ENCODE results near the gene GRB7.
"Not testable (repeated sequence)": the region's sequence is repeated elsewhere in the genome, so short reads cannot be mapped to it uniquely, and the experiment has no call there.

GRB7 gene

GRCh38 chr17:39737760-39738567 lies at the start of gene GRB7:
TSS of gene GRB7 (plus strand) at chr17:39737938. CDS start at chr17:39742302, 4,364 bp downstream.
- H3K36me3 ChIP-seq (ENCODE audit: control insufficient read depth in 1 of 2, insufficient read depth in 2 of 2, low read length in 2 of 2), result peaks cover 4 to 5% of the 10 kb centered on the region in 2 donors
- peak within 1 kb of the TSS; percentile 86 for H3K27ac ChIP-seq (ENCODE audit: low read depth, low read length)
- peak within 1 kb of the TSS; percentile 75 to 82 for H3K4me3 ChIP-seq (ENCODE audit: low read depth in 1 of 2, low read length in 2 of 2)
- H3K9me3 ChIP-seq (ENCODE audit: control insufficient read depth in 1 of 2, low read length in 2 of 2), result no peaks in the 10 kb centered on the region
- H3K4me1 ChIP-seq (ENCODE audit: control insufficient read depth in 1 of 2, insufficient read depth in 2 of 2, low read length in 2 of 2), result peaks cover 16 to 26% of the 10 kb centered on the region in 2 donors
- H3K9ac ChIP-seq (ENCODE audit: low read depth in 1 of 2, low read length in 2 of 2), result peak within 1 kb of the TSS; percentile 86 to 88
- H3K27me3 ChIP-seq (ENCODE audit: control insufficient read depth in 1 of 2, insufficient read depth in 2 of 2, low read length in 2 of 2), result peaks cover 0 to 4% of the 10 kb centered on the region in 2 donors

- Histone ChIP-seq H3K4me1 (ENCODE audit: control insufficient read depth in 1 of 2, insufficient read depth in 2 of 2, low read length in 2 of 2) (peaks cover 16 to 27% of the 10 kb centered on the region in 2 donors), H3K27ac (ENCODE audit: low read depth, low read length) (peak overlapping the region; percentile 95), H3K27me3 (ENCODE audit: control insufficient read depth in 1 of 2, insufficient read depth in 2 of 2, low read length in 2 of 2) (no peaks in the 10 kb centered on the region), H3K36me3 (ENCODE audit: control insufficient read depth in 1 of 2, insufficient read depth in 2 of 2, low read length in 2 of 2) (peaks cover 0 to 15% of the 10 kb centered on the region in 2 donors), H3K9ac (ENCODE audit: low read depth in 1 of 2, low read length in 2 of 2) (peak overlapping the region; percentile 71 to 72), H3K4me3 (ENCODE audit: low read depth in 1 of 2, low read length in 2 of 2) (peak overlapping the region; percentile 85 to 88), H3K9me3 (ENCODE audit: control insufficient read depth in 1 of 2, low read length in 2 of 2) (no peaks in the 10 kb centered on the region)
These were observed 49.3 kb upstream of the GRB7 start for GRCh38 chr17:39688475-39688835.

- peaks cover 16 to 27% of the 10 kb centered on the region in 2 donors for H3K4me1 ChIP-seq (ENCODE audit: control insufficient read depth in 1 of 2, insufficient read depth in 2 of 2, low read length in 2 of 2)
- H3K9ac ChIP-seq (ENCODE audit: low read depth in 1 of 2, low read length in 2 of 2), result peak overlapping the region in 1 of 2 donors; percentile 72
- peak overlapping the region in 1 of 2 donors; percentile 85 for H3K4me3 ChIP-seq (ENCODE audit: low read depth in 1 of 2, low read length in 2 of 2)
- no peak overlapping the region for H3K27ac ChIP-seq (ENCODE audit: low read depth, low read length)
- H3K27me3 ChIP-seq (ENCODE audit: control insufficient read depth in 1 of 2, insufficient read depth in 2 of 2, low read length in 2 of 2), result no peaks in the 10 kb centered on the region
- H3K36me3 ChIP-seq (ENCODE audit: control insufficient read depth in 1 of 2, insufficient read depth in 2 of 2, low read length in 2 of 2), result peaks cover 0 to 13% of the 10 kb centered on the region in 2 donors
- H3K9me3 ChIP-seq (ENCODE audit: control insufficient read depth in 1 of 2, low read length in 2 of 2), result no peaks in the 10 kb centered on the region
These were observed 48.8 kb upstream of the GRB7 start for GRCh38 chr17:39688945-39689344.

- H3K9ac ChIP-seq (ENCODE audit: low read depth in 1 of 2, low read length in 2 of 2), result no peak overlapping the region
These were observed 43.1 kb upstream of the GRB7 start for GRCh38 chr17:39694593-39694992.

GRCh38 chr17:39695089-39695474 lies 42.7 kb upstream of the GRB7 start:
- peaks cover 14 to 18% of the 10 kb centered on the region in 2 donors for H3K4me1 ChIP-seq (ENCODE audit: control insufficient read depth in 1 of 2, insufficient read depth in 2 of 2, low read length in 2 of 2)
- no peak overlapping the region for H3K9ac ChIP-seq (ENCODE audit: low read depth in 1 of 2, low read length in 2 of 2)
- no peak overlapping the region for H3K4me3 ChIP-seq (ENCODE audit: low read depth in 1 of 2, low read length in 2 of 2)
- peak overlapping the region; percentile 2 for H3K27ac ChIP-seq (ENCODE audit: low read depth, low read length)
- H3K27me3 ChIP-seq (ENCODE audit: control insufficient read depth in 1 of 2, insufficient read depth in 2 of 2, low read length in 2 of 2), result no peaks in the 10 kb centered on the region
- no peaks in the 10 kb centered on the region for H3K36me3 ChIP-seq (ENCODE audit: control insufficient read depth in 1 of 2, insufficient read depth in 2 of 2, low read length in 2 of 2)
- H3K9me3 ChIP-seq (ENCODE audit: control insufficient read depth in 1 of 2, low read length in 2 of 2), result no peaks in the 10 kb centered on the region

More at GRCh38 chr17:39694593-39694992, 43.1 kb upstream of the GRB7 start:
- Histone ChIP-seq H3K4me3 (ENCODE audit: low read depth in 1 of 2, low read length in 2 of 2) (no peak overlapping the region), H3K27ac (ENCODE audit: low read depth, low read length) (peak overlapping the region; percentile 2), H3K27me3 (ENCODE audit: control insufficient read depth in 1 of 2, insufficient read depth in 2 of 2, low read length in 2 of 2) (no peaks in the 10 kb centered on the region), H3K9me3 (ENCODE audit: control insufficient read depth in 1 of 2, low read length in 2 of 2) (no peaks in the 10 kb centered on the region), H3K4me1 (ENCODE audit: control insufficient read depth in 1 of 2, insufficient read depth in 2 of 2, low read length in 2 of 2) (peaks cover 14 to 18% of the 10 kb centered on the region in 2 donors), H3K36me3 (ENCODE audit: control insufficient read depth in 1 of 2, insufficient read depth in 2 of 2, low read length in 2 of 2) (no peaks in the 10 kb centered on the region)

- Histone ChIP-seq H3K4me1 (ENCODE audit: control insufficient read depth in 1 of 2, insufficient read depth in 2 of 2, low read length in 2 of 2) (peaks cover 15 to 24% of the 10 kb centered on the region in 2 donors), H3K27ac (ENCODE audit: low read depth, low read length) (no peak overlapping the region), H3K36me3 (ENCODE audit: control insufficient read depth in 1 of 2, insufficient read depth in 2 of 2, low read length in 2 of 2) (no peaks in the 10 kb centered on the region), H3K9ac (ENCODE audit: low read depth in 1 of 2, low read length in 2 of 2) (no peak overlapping the region), H3K27me3 (ENCODE audit: control insufficient read depth in 1 of 2, insufficient read depth in 2 of 2, low read length in 2 of 2) (no peaks in the 10 kb centered on the region), H3K4me3 (ENCODE audit: low read depth in 1 of 2, low read length in 2 of 2) (no peak overlapping the region), H3K9me3 (ENCODE audit: control insufficient read depth in 1 of 2, low read length in 2 of 2) (no peaks in the 10 kb centered on the region)
These were observed 41.0 kb upstream of the GRB7 start for GRCh38 chr17:39696731-39697130.

GRCh38 chr17:39697961-39698360 lies 39.8 kb upstream of the GRB7 start:
- no peak overlapping the region for H3K9ac ChIP-seq (ENCODE audit: low read depth in 1 of 2, low read length in 2 of 2)
- peaks cover 28 to 34% of the 10 kb centered on the region in 2 donors for H3K4me1 ChIP-seq (ENCODE audit: control insufficient read depth in 1 of 2, insufficient read depth in 2 of 2, low read length in 2 of 2)
- H3K9me3 ChIP-seq (ENCODE audit: control insufficient read depth in 1 of 2, low read length in 2 of 2), result no peaks in the 10 kb centered on the region
- H3K27ac ChIP-seq (ENCODE audit: low read depth, low read length), result no peak overlapping the region
- H3K36me3 ChIP-seq (ENCODE audit: control insufficient read depth in 1 of 2, insufficient read depth in 2 of 2, low read length in 2 of 2), result no peaks in the 10 kb centered on the region
- no peaks in the 10 kb centered on the region for H3K27me3 ChIP-seq (ENCODE audit: control insufficient read depth in 1 of 2, insufficient read depth in 2 of 2, low read length in 2 of 2)
- H3K4me3 ChIP-seq (ENCODE audit: low read depth in 1 of 2, low read length in 2 of 2), result no peak overlapping the region

GRCh38 chr17:39699157-39699817 lies 38.5 kb upstream of the GRB7 start:
- Histone ChIP-seq H3K27ac (ENCODE audit: low read depth, low read length) (peak overlapping the region; percentile 80), H3K4me3 (ENCODE audit: low read depth in 1 of 2, low read length in 2 of 2) (peak overlapping the region; percentile 73 to 82), H3K4me1 (ENCODE audit: control insufficient read depth in 1 of 2, insufficient read depth in 2 of 2, low read length in 2 of 2) (peaks cover 41 to 46% of the 10 kb centered on the region in 2 donors), H3K9ac (ENCODE audit: low read depth in 1 of 2, low read length in 2 of 2) (peak overlapping the region; percentile 73 to 93)
- not testable (repeated sequence) for H3K27me3 ChIP-seq (ENCODE audit: control insufficient read depth in 1 of 2, insufficient read depth in 2 of 2, low read length in 2 of 2); H3K9me3 ChIP-seq (ENCODE audit: control insufficient read depth in 1 of 2, low read length in 2 of 2); H3K36me3 ChIP-seq (ENCODE audit: control insufficient read depth in 1 of 2, insufficient read depth in 2 of 2, low read length in 2 of 2)

GRCh38 chr17:39699818-39700147 lies 38.0 kb upstream of the GRB7 start, which contains the start of gene ERBB2:
TSS of gene ERBB2 (plus strand) at chr17:39700064. CDS start at chr17:39700239, 175 bp downstream.
- peak within 1 kb of the TSS; percentile 73 to 82 for H3K4me3 ChIP-seq (ENCODE audit: low read depth in 1 of 2, low read length in 2 of 2)
- peak within 1 kb of the TSS; percentile 73 to 93 for H3K9ac ChIP-seq (ENCODE audit: low read depth in 1 of 2, low read length in 2 of 2)
- H3K27ac ChIP-seq (ENCODE audit: low read depth, low read length), result peak within 1 kb of the TSS; percentile 80
- no peaks in the 10 kb centered on the region for H3K27me3 ChIP-seq (ENCODE audit: control insufficient read depth in 1 of 2, insufficient read depth in 2 of 2, low read length in 2 of 2)
- H3K4me1 ChIP-seq (ENCODE audit: control insufficient read depth in 1 of 2, insufficient read depth in 2 of 2, low read length in 2 of 2), result peaks cover 41 to 46% of the 10 kb centered on the region in 2 donors
- no peaks in the 10 kb centered on the region for H3K36me3 ChIP-seq (ENCODE audit: control insufficient read depth in 1 of 2, insufficient read depth in 2 of 2, low read length in 2 of 2)
- H3K9me3 ChIP-seq (ENCODE audit: control insufficient read depth in 1 of 2, low read length in 2 of 2), result no peaks in the 10 kb centered on the region

Measured in duodenal mucosa (tissue), 2 donors.